GM10847 (cell line): ENCODE data around the gene CPA3.

ENCODE experiments used
- POLR2A ChIP-seq: IDR thresholded peaks from 2 replicates; pipeline ENCODE4 v1.6.1; 2011; ENCODE audit not compliant: insufficient read length; ENCODE audit errors: extremely low read depth

CPA3 gene

DNA sequence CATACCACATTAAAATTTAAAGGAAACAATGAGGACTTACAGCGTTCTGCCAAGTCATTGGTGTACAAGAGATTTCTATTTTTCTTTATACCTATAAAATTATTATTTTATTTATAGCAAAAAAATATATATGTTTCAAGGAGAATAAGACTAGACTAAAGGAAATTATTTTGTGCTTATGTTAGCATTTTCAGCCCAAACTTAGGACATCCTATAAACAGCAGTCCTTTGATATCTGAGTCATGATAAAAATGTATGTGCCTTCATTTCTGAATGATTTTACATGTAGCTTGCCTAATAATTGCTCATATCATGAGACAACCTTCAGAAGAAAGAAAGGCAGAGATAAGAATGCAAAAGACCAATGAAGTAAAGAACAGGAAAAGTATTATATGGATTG lies 16.7 kb upstream of the CPA3 start:
- TF ChIP-seq POLR2A = no peak

DNA sequence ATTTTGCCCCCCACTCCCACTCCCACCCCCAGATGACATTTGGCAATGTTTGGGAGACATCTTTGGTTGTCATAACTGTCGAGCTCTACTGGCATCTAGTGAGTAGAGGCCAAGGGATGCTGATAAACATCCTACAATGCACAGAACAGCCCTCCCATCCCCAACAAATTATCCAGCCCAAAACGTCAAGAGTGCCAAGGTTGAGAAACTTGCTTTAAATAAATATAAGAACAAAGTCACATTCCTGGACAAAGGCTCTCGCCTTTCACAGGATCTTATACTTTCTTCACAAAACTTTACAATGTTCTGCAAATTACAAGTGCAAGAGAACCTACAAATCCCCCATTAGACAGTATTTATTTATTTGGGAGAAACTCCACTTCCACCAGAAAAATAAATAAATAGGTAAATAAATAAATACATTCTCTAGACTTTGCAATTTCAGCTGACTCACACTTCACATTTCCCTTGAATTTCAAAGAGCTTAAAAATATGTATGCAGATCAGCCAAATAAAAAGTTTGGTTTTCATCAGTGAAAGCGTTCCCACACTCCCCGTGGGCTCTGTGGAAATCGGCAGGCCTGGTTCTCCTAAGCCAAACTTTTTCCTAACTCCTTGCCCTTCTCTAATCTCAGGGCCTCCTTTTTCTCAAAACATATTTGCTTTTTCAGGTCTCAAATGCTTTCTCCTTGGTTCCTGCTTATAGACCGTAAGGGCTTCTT lies 12.7 kb upstream of the CPA3 start:
- no peak for TF ChIP-seq POLR2A

GRCh38 chr3:148853076-148853475 lies 12.0 kb upstream of the CPA3 start:
- TF ChIP-seq POLR2A = no peak

DNA sequence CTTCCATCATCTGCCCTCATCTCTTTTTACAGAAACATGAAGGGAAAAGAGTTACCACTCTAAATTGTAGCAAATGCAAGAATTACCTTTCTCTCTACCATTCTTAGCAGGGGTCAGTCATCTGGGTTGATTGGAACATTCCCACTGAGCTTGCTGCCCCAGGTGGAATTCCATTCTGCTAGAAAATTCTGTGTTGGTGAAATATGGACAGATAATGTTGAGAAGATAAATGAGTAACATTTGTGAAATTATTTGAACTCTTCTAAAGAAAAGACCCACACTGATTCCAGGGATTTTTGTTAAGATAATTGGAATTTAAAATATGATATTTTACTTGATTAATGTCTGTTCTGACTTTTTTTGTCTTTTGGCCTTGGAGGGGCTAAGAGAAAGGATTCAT lies 11.0 kb upstream of the CPA3 start:
- no peak for TF ChIP-seq POLR2A

DNA sequence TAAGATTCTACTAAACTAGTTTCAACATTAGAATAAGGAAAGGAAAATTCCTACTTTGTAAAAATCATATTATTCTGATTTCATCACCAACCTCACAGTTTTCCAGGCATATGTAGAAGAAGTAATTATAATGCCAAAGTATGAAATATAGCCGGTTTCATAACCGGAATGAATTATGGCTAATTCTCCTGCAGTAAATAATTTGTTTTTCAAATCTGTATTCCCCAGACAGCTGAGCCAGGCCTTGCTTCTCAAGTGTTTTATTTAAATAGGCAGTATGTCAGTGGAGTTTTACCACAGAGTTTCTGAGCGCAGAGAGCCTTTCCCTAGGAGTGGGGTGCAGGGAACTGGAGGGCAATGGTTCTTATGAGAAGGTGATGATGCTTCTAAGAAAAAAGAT lies 8.7 kb upstream of the CPA3 start:
- no peak for TF ChIP-seq POLR2A

- TF ChIP-seq POLR2A = no peak
These were observed 7.8 kb upstream of the CPA3 start for GRCh38 chr3:148857316-148857715.

DNA sequence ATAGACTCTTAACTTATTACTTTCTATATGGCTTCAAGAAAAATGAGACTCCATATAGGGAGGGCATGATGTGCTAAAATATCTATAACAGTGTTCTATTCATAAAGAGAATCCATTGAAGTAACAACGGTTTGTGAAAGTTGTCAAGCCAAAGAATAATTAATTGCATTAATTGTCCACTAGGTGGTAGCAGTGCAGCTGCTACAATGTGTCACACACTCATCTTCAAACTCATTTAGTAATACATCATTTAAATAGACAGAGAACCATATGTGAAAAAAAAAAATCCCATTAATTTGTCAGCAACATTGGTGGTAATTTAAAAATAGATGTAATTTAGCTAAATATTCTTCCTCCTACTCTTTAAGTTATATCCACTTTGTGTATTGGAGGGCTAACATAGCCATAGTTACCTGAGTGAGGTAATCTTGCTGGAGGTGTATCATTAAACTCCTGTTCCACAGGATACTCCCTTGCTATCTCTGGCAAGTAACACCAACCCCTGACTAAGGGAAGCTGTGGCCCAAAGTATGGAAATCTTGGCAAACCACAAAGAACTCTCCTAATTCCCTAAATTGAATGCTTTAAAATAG lies 3.7 kb upstream of the CPA3 start:
- TF ChIP-seq POLR2A = no peak

DNA sequence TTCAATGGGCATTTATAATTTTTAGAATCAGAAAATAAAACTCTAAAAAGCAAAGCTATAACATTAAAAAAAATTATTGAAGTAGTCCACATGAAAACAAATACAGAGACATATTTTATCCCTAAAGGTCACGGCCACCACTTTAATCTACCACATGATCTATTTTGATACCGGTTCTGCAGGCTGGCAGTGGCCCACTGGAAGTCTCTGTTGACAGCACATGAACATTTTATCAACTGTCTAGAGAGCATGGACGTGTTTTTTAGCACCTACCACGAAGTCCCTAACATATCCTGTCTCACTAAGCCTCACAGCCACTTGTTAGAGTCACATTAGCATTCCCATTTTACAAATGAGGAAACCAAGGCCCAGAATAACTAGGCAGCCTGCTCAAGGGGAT lies 1.8 kb upstream of the CPA3 start:
- TF ChIP-seq POLR2A = no peak

- TF ChIP-seq POLR2A = no peak
These were observed 1.3 kb upstream of the CPA3 start for GRCh38 chr3:148863814-148864213.

GRCh38 chr3:148866261-148866660 lies 1.2 kb downstream of the CPA3 start:
- no peak for TF ChIP-seq POLR2A

DNA sequence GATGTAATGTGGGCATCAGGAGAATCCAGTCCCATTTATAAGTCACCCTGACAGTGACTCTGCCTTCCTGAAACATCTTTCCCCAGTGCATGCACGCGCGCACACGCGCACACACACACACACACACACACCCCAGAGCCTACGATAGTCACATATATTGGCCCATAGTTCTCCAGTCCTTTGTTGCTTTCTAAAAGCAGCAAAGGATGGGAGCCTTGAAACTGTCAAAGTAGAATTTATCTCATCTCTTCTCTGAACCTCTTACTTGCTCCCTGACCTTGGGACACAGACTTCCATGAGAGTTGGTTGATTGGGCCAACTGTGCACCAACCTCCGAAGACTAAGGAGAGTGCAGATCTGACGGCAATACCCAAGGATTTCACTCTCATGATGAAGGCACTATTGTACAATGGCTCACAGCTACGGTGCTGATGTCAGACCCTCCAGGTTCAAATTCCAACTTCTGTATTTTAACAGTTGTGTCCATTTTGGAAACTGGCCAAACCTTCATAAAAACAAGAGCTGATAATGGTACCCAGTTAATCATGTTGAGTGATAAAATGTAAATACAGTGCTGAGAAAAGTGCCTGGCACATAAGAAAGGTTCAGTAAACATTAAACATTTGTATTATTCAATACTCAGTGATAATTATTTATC lies 8.3 kb downstream of the CPA3 start:
- TF ChIP-seq POLR2A = no peak

DNA sequence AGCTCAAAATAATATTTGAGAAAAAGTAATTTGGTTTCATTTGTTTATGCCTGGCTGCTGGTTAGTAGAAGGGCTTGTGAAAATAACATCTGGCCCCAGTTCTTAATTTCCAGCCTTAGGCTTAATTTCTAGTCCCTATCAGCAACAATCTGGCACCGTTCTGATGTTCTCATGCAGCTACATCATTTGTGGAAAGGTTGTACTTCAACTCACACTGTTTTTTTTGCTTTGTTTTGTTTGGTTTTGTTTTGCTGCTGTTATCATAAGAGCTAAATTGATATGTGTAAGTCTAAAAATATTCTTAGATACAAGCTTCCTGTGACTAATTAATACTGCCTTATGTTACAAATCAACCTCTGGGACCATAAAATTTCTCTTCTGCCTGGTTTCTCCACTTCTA lies 8.9 kb downstream of the CPA3 start:
- TF ChIP-seq POLR2A = no peak

GRCh38 chr3:148878095-148878494 lies 13.0 kb downstream of the CPA3 start:
- no peak for TF ChIP-seq POLR2A

DNA sequence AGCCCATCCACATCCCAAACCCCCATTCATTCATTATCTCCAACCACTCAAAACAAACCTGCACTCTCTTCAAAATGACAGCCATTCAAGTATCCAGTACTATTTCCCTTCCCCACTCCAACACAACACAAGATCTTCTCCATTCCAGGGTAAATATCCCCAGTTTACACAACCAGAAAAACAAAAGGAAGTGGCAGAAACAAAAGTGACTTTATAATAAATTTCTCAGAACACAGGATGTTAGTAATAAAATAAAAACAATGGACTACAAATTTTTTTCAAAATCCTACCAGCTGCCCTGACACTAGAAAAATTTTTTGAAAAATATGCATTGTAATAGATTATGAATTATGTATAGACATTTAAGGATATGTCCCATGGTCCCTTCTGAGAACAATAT lies 14.2 kb downstream of the CPA3 start:
- TF ChIP-seq POLR2A = no peak

DNA sequence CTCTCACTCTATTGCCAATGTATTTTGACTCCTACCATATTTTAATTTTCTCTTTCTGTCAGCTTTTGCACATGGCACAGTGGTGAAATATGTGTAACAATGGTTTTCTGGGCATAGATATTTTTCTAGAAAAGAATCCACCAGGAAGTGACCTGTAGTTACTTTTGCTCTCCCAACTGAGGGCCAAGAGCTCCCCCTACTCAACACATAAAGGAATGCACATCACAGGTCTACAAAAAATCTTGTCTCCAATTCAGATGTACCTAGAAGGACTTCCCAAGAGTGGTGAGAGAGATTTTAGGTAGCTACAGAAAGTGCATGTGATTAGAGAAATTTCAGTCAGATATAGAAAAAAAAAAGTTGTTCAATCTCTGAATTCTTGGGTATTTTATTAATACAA lies 15.6 kb downstream of the CPA3 start:
- TF ChIP-seq POLR2A = no peak

DNA sequence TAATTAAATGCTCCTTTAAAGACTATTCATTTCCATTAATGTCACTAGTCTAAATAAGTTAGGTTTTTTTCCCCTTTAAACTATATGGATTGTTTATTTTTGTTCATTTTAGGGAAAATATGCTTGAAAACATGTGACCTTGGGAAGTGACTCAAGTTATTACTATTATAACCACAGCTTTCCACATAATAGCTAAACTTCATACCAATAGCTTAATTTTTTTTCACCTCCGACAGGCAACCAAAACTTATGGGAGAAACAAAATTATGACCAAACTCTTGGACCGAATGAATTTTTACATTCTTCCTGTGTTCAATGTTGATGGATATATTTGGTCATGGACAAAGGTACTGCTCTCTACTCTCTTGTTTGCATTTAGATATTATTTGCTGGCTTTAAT lies 16.2 kb downstream of the CPA3 start:
- no peak for TF ChIP-seq POLR2A

DNA sequence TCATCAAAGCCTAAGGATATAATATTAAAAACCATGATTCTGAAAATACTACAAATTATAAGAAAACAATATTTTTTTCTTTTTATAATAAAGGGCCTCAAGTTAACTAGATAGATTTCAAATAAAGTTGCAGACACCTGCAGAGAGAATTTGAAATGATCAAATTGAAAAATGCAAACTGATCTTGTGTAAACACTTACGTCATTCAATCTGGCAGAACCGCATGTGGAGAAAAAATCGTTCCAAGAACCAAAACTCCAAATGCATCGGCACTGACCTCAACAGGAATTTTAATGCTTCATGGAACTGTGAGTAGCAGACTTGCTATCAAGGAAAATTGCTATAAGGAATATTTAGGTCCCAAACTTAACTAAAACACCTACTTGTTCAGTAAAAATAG lies 17.2 kb downstream of the CPA3 start:
- no peak for TF ChIP-seq POLR2A
